ENCODE data around the gene GPR132.

The GPR132 gene

DNA sequence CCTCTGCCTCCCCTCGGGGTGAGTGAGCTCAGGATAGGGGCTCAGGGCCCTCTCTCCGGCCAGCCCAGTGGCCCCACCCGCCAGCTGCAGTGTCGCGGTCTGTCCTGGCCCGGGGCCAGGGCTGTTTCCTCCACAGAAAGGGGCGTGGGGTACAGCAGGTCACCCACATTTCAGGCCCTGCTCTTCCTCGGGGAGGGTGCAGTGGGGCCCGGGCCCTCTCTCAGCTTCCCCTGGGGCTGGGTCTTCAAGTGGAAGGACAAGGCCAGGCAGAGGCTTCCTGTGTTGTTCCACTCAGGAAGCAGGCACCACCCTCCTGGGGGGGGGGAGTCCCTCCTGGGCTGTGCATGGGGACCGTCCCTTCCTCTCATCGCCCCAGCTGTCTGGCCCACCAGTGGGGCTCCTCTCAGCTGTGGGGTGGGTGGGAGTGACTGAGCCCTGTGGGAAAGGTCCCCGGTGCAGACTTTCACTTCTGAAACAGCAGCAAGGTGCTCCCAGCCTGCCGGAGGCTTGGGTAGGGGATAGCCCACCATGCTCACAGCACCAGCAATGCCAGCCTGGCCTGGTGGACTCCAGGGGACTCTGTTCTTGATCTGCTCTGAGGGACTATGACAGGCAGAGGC lies 3.7 kb downstream of the GPR132 start:
- DNase-seq (ENCODE audit: low spot score), result no peak

DNA sequence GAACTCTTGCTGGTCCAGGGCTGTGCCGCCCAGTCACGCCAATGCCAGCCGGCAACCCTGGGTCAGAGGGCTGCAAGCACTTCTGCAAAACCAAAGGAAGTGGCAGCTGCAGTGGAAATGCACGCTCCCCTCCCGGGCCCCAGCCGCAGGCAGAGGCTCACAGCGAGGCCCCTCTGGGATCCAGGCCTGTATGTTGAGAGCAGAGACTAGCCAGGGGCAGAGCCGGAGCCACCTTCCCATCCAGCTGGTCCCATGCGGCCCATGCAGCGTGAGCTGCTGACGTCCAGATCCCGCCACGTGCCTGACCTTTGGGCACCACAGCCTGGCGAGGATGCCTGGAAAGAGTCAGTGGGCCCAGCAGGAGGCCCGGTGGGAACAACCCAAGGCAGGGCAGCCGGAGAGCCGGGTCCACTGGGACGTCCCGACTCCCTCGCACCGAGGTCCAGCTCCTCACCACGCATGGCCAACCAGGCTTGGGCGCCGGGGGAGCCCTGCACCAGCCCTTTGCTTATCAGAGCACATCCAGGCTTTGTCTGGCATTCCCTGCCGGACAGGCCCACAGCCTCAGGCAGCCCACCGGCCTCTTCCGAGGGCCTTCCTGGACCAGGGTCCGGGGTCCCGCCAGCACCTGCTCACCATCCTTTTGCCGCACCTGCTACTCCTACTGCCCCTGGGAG lies 4.3 kb downstream of the GPR132 start:
- DNase-seq (ENCODE audit: low spot score), result no peak

DNA sequence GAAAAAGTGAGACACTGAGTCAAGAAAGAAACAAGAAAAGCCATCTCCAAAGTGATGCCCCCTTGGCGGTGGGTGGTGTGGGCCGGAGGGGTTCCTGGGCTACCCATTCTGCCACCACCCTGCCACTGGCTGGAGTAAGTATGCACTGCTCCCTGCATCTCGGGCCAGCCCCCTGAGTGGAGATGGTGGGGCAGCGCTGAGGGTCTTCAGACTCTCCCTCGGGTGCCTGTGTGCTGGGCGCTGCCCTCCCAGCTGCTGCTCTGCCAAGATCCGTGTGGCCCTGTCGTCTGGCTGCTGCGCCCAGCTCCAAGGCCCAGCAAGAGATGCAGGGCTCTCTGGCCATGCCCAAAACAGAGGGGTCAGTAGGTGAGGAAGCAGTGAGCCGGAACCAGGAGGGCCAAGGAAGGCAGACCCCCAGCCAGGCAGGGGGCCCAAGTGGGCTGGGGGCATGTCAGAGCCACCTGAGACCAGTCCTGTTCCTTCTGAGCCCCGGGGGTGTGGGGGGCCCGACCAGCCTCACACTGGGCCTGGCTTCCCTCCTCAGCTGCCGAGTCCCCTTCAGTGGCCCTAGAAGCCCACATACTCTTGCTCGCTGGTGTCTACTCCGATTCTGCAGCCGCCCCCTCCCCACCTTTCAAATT lies 5.2 kb downstream of the GPR132 start:
- no peak for DNase-seq (ENCODE audit: low spot score)

DNA sequence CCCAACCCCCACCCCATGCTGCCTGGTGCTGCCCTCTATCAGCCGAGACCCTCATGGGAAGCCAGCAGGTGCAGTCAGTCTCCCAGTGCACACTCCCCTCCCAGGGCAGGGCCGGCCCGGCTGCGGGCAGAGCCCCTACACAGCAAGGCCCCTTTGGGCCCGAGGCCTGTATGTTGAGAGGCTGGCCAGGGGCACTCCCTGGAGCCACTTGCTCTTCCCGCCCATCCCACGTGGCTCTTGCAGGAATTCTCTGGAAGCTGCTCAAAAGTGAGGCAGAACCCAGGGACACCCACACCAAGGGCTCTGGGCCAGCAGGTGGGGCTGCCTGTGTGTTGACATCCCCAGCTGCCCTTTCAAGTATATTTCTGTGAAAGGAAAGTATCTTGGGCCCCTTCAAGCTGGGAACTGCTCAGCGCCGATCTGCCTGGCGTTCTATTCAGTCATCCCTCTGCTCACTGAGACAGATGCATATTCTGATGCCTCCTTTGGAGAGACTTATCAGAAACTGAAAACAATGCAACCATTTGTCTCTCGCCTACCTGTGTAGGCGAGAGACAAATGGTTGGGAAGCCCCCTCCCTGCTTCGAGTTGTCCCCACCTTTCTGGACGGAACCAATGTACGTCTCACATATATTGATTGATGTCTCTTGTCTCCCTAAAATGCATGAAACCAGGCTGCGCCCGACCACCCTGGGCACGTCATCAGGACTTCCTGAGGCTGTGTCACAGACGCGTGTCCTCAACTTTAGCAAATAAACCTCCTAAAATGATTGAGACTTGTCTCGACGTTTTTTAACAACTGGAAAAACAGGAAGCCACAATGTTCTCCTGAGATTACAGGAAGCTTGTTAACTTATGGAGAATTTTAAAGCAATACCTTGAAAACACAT lies 6.0 kb downstream of the GPR132 start:
- DNase-seq (ENCODE audit: low spot score), result no peak

DNA sequence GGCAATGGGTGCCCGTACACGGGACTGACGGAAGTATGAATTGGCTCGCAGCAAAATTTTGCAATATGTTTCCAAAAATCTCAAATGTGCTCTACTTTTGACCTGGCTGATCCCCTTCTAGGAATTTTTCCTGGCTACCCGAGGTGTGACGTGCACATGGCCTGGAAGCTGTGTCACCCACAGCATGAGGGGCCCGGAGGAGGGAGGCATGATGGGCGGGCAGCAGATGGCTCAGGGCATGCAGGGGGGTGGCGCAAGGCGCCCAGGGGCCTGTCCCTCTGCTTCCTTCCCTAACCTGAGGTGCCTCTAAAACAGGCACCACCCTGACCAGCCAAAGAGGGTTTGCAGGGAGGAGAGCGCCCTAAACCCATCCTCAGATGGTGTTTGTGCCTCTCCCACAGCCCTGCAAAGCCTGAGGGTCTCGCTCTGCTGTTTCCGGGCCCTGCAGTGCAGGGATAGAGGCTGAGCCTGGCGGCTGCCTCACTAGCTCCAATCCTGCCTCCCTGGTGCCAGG lies 6.7 kb downstream of the GPR132 start:
- DNase-seq (ENCODE audit: low spot score), result no peak

DNA sequence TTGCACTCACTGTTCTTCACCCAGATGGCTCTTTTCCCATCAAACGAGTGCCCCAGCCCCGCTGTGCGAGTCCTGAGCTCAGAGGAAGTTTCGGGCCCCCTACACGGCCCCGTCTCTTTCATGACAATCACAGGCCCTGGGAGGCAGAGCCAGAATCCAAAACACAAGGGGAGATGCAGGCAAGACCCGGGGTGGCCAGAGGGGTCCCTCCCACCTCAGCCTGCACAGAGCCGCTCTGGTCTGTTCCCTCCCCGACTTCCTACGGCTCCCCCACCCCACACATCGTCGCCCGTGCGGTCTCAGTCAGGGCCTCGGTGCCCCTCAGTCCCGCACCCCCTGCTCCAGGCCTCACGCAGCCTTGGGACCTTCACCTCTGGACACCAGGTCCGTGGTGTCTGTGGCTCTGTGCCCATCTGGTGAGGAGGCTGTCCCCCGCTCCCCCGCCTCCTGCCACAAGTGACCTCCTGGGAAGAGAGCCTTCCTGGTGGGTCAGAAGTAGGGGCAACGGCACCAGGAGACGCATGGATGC lies 8.9 kb downstream of the GPR132 start:
- DNase-seq (ENCODE audit: low spot score), result no peak

DNA sequence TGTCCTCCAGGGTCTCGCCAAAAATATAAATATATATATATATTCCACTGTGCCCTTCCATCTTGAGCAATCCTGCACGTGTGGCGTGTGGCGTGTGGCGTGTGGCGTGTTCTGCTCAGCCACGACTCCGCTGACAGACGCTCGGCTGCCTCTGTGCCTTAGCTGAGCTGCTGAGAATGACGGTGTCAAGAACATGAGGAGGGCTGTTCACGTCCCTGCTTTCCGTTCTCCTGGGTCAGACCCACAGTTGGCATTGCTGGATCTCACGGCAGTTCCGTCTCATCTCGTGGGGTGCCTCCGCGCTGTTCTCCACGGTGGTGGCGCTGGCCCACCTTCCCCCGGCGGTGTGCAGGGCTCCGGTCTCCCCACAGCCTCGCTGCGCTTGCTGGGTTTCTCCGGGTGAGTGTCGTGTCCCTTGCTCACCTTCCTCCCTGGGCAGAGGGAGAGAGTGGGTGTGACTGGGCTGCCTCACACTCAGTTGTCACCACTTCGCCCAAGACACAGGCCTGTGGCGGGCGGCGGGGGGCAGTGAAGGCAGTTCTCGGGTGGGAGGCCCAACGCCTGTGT lies 9.4 kb downstream of the GPR132 start:
- no peak for DNase-seq (ENCODE audit: low spot score)

DNA sequence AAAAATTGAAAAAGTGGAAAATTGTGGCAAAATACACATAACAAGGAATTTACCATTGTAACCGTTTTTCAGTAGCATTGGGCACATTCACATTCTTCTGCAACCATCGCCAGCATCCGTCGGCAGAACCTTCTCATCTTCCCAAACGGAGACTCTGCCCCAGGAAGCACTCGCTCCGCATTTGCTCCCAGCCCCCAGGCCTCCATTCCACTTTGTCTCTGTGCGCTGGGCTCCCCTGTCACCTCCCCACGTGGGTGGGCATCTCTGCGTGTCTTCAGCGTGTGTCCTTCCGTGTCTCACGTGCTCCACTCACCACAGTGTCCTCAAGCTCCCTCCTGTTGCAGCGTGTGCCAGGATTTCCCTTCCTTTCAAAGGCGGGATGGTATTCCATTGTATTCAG lies 9.9 kb downstream of the GPR132 start:
- no peak for DNase-seq (ENCODE audit: low spot score)

DNA sequence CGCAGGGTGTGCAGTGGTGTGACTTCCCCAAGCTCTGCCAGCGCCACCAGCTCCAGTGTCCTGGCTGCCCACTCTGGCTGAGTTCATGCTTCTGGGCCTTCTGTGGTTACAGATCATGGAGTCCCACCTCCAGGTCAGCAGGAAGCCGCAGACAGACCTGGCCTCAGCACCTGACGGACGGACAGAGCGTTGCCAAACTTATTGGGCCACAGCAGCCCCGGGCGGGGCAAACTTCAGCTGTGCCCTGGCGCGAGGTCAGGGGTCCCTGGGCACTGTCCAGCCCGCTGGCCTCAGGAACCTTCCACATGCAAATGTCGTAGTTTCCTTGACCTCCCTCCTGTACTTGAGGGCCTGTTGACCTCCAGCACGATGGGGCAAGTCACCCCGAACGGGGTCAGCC lies 11.2 kb downstream of the GPR132 start:
- no peak for DNase-seq (ENCODE audit: low spot score)

DNA sequence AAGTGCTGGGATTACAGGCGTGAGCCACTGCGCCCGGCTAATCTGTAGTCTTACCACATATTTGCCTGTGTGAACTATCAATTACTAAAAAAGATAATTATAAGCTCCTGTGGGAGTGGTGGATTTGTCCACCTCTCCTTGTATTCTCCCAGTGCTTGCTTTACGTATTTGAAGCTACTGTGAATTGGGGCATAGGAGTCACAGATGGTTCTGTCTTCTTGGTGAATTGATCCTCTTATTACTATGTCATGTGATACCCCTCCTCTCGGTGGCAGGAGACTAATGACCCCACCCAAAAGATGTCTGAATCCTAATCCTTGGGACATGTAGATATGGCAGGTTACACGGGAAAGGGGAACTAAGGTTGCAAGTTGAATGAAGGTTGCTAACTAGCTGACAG lies 11.8 kb downstream of the GPR132 start:
- no peak for DNase-seq (ENCODE audit: low spot score)

DNA sequence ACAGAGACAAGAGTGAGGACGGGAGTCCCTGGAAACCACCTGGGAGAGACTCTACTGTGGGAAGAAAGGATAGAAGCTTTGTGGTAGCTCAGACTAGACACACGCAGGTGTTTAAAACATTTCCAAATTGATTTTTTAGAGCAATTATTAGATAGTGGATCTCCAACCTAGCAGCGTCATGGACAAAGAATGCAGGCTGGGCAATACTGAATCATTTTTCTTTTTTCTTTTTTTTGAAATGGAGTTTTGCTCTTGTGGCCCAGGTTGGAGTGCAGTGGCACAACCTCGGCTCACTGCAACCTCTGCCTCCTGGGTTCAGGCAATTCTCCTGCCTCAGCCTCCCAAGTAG lies 13.1 kb downstream of the GPR132 start:
- no peak for DNase-seq (ENCODE audit: low spot score)

DNA sequence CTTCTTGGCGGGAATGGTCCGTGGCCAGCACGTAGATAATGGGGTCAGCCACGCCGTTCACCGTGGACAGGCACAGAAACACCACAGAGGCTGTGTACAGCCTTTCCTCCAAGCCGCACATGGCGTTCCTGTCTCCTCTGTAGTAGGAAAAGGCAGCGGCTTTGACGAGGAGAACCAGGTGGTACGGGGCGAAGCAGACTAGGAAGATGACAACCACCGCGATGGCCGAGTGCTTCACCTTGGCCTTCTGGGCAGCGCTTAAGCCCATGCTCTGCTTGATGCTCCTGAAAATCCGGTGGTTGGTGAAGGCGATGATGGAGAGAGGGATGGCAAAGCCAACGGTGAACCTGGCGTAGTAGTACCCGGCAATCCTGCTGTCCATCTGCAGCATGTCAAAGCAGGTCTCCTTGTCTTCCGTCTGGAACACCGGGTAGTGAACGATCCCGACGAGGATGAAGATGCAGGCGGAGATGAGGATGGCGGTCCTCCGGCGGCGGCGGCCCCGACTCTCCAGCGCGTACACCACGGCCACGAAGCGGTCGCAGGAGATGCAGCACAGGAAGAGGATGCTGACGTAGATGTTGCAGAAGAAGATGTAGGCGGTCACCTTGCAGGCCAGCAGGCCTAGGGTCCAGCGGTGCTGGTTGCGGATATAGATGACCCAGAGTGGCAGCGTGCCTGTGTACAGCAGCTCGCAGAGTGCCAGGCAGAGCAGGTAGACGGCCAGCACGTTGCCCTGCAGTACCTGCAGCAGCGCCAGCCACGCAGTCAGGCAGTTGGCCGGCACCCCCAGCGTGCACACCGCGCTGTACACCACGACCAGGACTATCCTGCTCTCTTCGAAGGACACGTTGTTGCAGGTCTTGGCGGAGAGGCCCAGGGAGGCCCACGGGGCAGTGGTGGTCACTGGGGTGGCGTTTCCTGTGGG lies 13.8 kb downstream of the GPR132 start:
- DNase-seq (ENCODE audit: low spot score), result no peak

DNA sequence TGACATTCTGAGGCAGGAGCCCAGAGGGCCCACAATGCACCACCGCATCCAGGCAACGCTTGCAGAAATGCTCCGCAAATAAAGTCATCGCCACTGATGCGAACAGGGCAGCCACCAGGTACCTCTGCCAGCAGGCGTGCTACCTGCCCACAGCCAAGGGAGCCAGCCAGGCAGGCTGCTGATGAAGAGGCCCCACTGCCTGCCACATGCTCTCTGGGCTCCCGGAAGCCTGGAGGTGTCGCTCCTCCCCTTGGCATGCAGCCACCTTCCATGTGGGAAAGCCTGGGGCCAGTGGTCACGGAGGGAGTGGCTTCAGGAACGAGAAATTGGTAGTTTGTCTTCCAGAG lies 14.7 kb downstream of the GPR132 start:
- peak; percentile 55 for DNase-seq (ENCODE audit: low spot score)

DNA sequence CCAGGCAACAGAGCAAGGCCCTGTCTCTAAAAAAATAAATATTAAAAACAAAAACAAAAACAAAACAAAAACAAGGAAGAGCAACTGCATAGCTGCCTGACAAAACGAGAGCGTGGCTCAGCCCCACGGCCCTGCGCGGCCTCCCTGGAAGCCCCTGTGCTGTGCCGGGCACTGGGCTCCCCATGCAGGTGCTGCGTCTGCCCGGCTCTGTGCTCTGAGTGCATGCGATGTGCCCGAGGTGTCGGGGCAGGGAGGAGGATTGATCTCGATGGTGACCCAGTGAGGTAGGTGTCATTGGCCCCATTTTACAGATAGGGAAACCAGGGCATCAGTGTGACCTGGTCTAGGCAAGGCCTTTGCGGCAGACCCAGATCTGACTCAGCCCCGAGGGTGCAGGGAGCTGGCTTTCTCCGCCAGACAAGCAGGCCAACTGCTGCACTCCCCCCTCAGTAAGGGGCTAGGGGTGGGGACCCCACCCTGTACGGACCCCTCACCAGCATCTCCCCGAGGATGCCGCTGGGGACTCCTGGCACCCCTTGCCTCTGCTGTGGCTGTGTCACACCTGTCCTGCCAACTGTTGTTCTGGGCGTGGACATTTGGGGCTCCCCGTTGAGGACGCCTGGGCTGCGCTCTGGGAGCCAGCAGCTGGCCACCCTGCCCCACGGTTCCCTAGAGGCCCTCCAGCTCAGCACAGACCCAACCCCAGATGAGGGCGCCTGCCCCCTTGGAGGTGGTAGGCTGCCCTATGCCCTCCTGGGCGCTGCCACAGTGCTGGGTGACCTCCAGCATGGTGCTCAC lies 15.3 kb downstream of the GPR132 start:
- no peak for DNase-seq (ENCODE audit: low spot score)

DNA sequence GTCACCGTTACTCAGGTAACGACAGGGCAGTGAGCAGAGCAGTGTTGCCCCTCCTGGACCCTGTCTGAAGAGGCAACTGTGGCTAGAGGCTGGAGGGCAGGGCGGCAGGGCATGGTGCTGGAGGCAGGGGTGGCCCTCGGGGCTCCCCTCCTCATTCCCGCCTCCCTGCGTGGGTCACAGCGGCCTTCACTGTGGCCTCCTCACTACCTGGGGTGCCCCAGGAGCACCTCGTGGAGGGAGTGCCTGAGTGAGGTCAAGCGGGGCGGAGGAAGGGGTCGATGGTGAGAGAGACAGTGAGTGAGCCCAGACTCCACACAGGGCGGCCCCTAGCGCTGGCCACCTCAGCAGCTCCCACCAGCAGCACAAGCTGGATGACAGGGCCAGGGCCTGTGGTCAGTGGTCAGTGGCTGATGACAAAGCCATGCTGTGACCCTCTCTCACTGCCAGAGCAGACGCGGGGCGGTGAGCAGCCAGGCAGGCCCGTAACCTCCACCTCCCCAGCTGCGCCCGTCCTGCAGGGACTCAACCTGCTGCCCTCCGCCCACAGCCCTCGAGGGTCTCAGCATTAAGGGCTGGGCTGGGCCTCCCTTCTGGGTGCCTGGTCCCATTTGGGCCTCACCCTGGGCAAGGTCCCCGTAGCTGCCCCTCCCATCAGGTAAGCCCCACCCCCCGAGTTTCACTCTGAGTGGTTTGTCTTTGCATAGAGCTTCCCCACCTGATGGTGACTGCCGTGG lies 17.8 kb downstream of the GPR132 start:
- DNase-seq (ENCODE audit: low spot score), result peak; percentile 4

DNA sequence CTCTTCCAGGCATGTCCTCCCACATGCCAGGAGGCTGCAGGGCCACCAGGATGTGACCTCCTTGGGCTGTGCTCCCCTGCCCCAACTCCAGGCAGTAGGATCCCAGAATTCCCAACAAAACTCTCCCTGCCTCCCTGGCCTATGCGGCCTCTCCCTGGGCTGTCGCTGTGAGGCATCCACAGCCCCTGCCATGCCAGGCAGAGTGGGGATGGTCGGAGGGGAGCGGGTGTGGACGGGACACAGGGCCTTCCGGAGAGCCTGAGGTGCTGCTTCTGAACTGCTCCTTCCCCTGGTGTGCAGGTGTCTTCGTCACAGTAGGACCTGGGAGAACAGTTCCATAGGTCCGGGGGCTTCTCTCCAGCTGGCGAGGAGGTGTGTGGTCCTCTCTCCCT lies 18.3 kb downstream of the GPR132 start:
- no peak for DNase-seq (ENCODE audit: low spot score)

DNA sequence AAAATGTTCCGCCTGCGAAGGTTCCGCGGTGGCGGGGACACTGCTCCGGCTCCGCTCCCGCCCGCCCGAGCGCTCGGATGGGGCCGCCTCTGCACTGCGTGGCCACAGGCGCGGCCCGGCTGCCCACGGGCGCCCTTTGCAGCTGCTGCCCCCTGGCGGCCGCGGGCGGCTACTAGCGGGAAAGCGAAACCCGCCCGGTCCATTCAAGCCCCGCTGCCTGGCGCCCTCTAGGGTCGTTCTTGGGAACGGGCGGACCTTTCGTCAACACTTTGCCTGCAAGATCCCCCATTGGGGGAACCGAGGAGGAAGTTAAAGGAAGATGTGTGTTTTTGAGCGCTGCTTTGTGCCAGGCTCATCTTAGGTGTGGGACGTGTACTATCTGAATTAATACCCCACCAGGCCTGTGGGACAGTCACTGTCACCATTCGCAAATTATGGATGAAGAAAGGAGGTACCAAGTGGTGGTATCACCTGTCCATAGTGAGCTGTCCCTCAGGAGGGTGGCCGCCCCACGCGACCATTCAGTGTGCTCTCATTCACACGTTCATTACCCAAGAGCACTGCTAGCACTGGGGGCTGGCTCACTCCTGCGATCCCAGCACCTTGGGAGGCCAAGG lies 19.4 kb downstream of the GPR132 start:
- peak; percentile 95 for DNase-seq (ENCODE audit: low spot score)

DNA sequence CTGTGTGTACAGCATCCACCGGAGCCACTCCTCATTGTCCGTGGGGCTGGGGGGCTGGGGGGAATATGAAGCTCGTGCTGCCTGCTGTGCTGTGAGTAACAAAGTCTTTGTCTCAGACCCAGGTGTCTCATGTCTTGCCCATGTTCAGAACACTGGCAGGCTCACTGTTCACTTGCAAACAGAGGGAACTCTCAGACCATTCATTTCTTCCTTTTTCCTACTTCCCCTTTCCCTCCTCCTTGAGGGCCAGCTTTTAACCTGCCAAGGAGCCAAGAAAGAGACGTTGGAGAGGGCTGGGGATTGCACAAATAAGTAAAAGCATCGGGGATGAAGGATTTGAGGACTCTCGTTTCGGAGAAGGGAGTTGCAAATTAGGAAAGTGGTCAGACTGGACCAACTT lies 21.6 kb downstream of the GPR132 start:
- no peak for DNase-seq (ENCODE audit: low spot score)

DNA sequence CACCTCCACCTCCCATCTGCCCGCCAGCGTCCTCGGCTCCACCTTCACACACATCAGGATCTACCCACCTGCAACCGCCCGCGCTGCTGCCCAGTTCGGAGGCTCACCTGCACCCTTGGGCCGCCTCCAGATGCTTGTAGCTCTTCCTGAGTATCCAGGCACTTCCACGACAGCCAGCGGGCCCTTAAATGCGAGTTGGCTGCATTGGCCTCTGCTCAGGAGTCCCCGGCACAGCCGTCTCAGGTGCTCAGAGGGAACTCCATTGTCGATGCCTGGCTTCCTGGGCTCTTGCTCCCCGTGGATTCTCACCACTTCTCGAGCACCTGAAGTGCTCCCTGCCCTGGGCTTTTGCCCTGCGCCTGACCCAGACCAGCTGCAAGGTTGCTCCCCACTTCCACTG lies 22.4 kb downstream of the GPR132 start:
- DNase-seq (ENCODE audit: low spot score), result no peak
